HepG2 (cell line): Measurements from ENCODE around the gene CDX2.

Source experiments
- BHLHE40 ChIP-seq: IDR thresholded peaks from 2 replicates; pipeline ENCODE4 v1.6.1; 2011; ENCODE audit warnings: low read length, improper control_type of control experiment
- GABPA ChIP-seq, 2 experiments: IDR thresholded peaks; 2 replicates each; pipeline ENCODE4 v1.6.1; 2011 to 2016; ENCODE audit warnings: low read depth in 2 of 2, low read length in 1 of 2, missing biosample characterization in 1 of 2, missing genetic modification characterization in 1 of 2
- NR1H2 ChIP-seq: sonication (generic); formaldehyde crosslinking; IDR thresholded peaks from 2 replicates; pipeline ENCODE4 v1.8.1; 2022; ENCODE audit warnings: low read depth, missing genetic modification reagents, borderline replicate concordance
- POLR2A ChIP-seq, 2 experiments: IDR thresholded peaks; 2 replicates each; pipeline ENCODE4 v1.6.1; 2011; ENCODE audit warnings: low read depth in 2 of 2, low read length in 2 of 2, mild to moderate bottlenecking in 1 of 2, moderate library complexity in 1 of 2; ENCODE audit not compliant: insufficient read depth in 1 of 2
- TRIM24 ChIP-seq: sonication (generic); formaldehyde crosslinking; IDR thresholded peaks from 2 replicates; pipeline ENCODE4 v1.8.0; 2022; ENCODE audit warnings: mild to moderate bottlenecking, missing genetic modification reagents
- ZFP41 ChIP-seq: sonication (generic); formaldehyde crosslinking; IDR thresholded peaks from 2 replicates; pipeline ENCODE4 v1.4.0; 2020; ENCODE audit warnings: mild to moderate bottlenecking, missing genetic modification reagents, borderline replicate concordance
- ZNF24 ChIP-seq: fragments of 450-650 bp; IDR thresholded peaks from 2 replicates; pipeline ENCODE4 v1.6.1; 2017; ENCODE audit warnings: antibody characterized with exemption, mild to moderate bottlenecking
- ZNF350 ChIP-seq: sonication (generic); formaldehyde crosslinking; IDR thresholded peaks from 2 replicates; pipeline ENCODE4 v1.4.0; 2020; ENCODE audit warnings: mild to moderate bottlenecking, low read depth, missing genetic modification reagents, borderline replicate concordance
- ZNF569 ChIP-seq: sonication (generic); formaldehyde crosslinking; IDR thresholded peaks from 2 replicates; pipeline ENCODE4 v1.5.0; 2020; ENCODE audit warnings: mild to moderate bottlenecking, missing genetic modification reagents, moderate library complexity, borderline replicate concordance
- ZSCAN29 ChIP-seq: sonication (generic); formaldehyde crosslinking; conservative IDR thresholded peaks from 2 replicates; pipeline ENCODE4 v1.4.0; 2020; ENCODE audit warnings: mild to moderate bottlenecking, missing genetic modification reagents
- TF ChIP-seq, protein P1 (sequence below): sonication (generic); formaldehyde crosslinking; IDR thresholded peaks from 2 replicates; pipeline ENCODE4 v1.4.0; 2020; ENCODE audit warnings: mild to moderate bottlenecking, low read depth, missing genetic modification reagents
- TF ChIP-seq, protein P2 (sequence below): IDR thresholded peaks from 2 replicates; pipeline ENCODE4 v1.6.1; 2012; ENCODE audit warnings: low read length, improper control_type of control experiment

DNA sequence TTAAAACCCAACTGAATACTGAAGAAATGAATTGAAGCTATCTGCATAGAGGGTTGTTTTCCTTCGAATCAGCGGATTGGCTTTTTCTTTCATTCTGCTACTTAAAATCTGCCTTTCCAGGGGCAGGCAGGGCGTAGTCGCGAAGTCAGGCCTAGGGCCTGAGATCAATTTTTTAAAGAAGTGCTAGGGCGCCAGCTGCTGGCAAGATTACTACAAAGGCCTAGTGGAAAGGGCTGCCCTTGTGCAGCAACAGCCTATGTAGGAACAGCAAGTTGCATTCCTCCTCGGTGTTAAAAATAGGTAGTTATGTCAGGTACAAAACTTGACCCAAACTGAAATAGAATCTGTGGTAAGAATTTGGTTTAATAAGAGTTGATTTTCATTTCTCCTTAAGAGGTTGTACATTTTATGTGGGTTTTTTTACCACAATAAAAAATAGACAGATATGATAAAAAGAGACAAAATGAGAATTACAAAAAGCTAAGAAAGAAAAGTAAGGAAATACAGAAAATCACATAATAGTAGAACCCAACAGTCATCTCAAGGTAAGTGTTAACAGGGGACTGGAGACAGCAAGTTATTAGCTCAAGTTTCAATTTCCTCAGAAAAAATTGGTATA, 28.9 kb upstream of the CDX2 start:
- TF ChIP-seq NR1H2 (no peak), POLR2A (IDR thresholded peaks at IDR 0.05; ENCODE audit: insufficient read depth in 1 of 2, low read depth in 2 of 2, low read length in 2 of 2) (no peak), ZNF350 (CRISPR knock-in tag) (no peak), ZFP41 (CRISPR knock-in tag) (no peak), ZNF569 (no peak), ZSCAN29 (CRISPR knock-in tag) (no peak), TRIM24 (CRISPR knock-in tag) (no peak), ZNF24 (no peak), GABPA (IDR thresholded peaks at IDR 0.05; ENCODE audit: low read depth, low read length) (no peak), GABPA (CRISPR knock-in tag; IDR thresholded peaks at IDR 0.05; ENCODE audit: low read depth) (no peak), BHLHE40 (no peak)
- TF ChIP-seq, protein P1, sequence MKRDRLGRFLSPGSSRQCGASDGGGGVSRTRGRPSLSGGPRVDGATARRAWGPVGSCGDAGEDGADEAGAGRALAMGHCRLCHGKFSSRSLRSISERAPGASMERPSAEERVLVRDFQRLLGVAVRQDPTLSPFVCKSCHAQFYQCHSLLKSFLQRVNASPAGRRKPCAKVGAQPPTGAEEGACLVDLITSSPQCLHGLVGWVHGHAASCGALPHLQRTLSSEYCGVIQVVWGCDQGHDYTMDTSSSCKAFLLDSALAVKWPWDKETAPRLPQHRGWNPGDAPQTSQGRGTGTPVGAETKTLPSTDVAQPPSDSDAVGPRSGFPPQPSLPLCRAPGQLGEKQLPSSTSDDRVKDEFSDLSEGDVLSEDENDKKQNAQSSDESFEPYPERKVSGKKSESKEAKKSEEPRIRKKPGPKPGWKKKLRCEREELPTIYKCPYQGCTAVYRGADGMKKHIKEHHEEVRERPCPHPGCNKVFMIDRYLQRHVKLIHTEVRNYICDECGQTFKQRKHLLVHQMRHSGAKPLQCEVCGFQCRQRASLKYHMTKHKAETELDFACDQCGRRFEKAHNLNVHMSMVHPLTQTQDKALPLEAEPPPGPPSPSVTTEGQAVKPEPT (CRISPR knock-in tag), result no peak
- TF ChIP-seq, protein P2, sequence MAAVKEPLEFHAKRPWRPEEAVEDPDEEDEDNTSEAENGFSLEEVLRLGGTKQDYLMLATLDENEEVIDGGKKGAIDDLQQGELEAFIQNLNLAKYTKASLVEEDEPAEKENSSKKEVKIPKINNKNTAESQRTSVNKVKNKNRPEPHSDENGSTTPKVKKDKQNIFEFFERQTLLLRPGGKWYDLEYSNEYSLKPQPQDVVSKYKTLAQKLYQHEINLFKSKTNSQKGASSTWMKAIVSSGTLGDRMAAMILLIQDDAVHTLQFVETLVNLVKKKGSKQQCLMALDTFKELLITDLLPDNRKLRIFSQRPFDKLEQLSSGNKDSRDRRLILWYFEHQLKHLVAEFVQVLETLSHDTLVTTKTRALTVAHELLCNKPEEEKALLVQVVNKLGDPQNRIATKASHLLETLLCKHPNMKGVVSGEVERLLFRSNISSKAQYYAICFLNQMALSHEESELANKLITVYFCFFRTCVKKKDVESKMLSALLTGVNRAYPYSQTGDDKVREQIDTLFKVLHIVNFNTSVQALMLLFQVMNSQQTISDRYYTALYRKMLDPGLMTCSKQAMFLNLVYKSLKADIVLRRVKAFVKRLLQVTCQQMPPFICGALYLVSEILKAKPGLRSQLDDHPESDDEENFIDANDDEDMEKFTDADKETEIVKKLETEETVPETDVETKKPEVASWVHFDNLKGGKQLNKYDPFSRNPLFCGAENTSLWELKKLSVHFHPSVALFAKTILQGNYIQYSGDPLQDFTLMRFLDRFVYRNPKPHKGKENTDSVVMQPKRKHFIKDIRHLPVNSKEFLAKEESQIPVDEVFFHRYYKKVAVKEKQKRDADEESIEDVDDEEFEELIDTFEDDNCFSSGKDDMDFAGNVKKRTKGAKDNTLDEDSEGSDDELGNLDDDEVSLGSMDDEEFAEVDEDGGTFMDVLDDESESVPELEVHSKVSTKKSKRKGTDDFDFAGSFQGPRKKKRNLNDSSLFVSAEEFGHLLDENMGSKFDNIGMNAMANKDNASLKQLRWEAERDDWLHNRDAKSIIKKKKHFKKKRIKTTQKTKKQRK, result no peak
